HepG2 (cell line): ENCODE measurements around the gene CLEC16A.

Experiments used
- YY1 ChIP-seq: IDR thresholded peaks from 2 replicates; pipeline ENCODE4 v1.6.1; 2011; ENCODE audit warnings: low read length, low read depth, moderate library complexity, mild to moderate bottlenecking; ENCODE audit not compliant: insufficient read depth, insufficient replicate concordance
- TF ChIP-seq, protein P1 (sequence below): sonication (generic); formaldehyde crosslinking; IDR thresholded peaks from 2 replicates; pipeline ENCODE4 v1.5.0; 2020; ENCODE audit warnings: mild to moderate bottlenecking, missing genetic modification reagents, moderate library complexity

DNA sequence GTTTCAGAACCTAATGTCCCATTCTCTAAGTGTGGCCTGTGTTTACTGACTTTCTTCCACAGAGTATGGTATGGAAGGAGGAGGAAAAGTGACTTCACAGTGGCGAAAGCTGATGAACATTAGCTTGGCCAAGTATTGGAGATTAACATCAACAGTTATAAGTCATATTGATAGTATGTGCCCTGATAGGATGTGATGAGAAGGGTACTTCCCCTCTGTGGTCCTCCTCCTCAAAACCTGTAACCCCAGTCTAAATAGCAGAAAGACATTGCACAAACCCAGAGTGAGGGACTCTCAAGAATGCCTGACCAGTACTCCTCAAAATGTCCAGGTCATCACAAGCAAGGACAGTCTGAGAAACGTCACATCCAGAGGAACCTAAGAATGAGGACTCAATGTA is 73.1 kb downstream of the CLEC16A start:
- no peak for TF ChIP-seq YY1
- TF ChIP-seq, protein P1, sequence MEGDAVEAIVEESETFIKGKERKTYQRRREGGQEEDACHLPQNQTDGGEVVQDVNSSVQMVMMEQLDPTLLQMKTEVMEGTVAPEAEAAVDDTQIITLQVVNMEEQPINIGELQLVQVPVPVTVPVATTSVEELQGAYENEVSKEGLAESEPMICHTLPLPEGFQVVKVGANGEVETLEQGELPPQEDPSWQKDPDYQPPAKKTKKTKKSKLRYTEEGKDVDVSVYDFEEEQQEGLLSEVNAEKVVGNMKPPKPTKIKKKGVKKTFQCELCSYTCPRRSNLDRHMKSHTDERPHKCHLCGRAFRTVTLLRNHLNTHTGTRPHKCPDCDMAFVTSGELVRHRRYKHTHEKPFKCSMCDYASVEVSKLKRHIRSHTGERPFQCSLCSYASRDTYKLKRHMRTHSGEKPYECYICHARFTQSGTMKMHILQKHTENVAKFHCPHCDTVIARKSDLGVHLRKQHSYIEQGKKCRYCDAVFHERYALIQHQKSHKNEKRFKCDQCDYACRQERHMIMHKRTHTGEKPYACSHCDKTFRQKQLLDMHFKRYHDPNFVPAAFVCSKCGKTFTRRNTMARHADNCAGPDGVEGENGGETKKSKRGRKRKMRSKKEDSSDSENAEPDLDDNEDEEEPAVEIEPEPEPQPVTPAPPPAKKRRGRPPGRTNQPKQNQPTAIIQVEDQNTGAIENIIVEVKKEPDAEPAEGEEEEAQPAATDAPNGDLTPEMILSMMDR: no peak
